Stomach (tissue), 4 donors: ENCODE results near the gene ZBED4.

Source experiments
- EP300 ChIP-seq: sonication (generic); formaldehyde crosslinking; IDR thresholded peaks from one replicate; pipeline ENCODE4 v1.6.1; 2017; ENCODE audit warnings: antibody characterized with exemption
- POLR2A ChIP-seq, 4 donors: fragments of 450-650 bp; IDR thresholded peaks; one replicate each; pipeline ENCODE4 v1.6.1; 2016; ENCODE audit warnings: antibody characterized with exemption in 4 of 4, control low read depth in 2 of 4, mild to moderate bottlenecking in 1 of 4, moderate library complexity in 1 of 4

GRCh38 chr22:49896201-49896600 lies 42.6 kb downstream of the ZBED4 start:
- no peak for TF ChIP-seq POLR2A (IDR thresholded peaks at IDR 0.05)
- TF ChIP-seq EP300: no peak
